PC-9 (cell line): ENCODE measurements around the gene ARHGAP6.

Experiments used
- EZH2 ChIP-seq: fragments of 200-600 bp; sonication (generic); IDR thresholded peaks from 2 replicates; pipeline ENCODE4 v1.8.0; 2017; ENCODE audit warnings: antibody characterized with exemption, low read depth
- TF ChIP-seq, protein P1 (sequence below): fragments of 200-600 bp; sonication (generic); conservative IDR thresholded peaks from 2 replicates; pipeline ENCODE4 v1.6.1; 2017; ENCODE audit warnings: mixed run types, antibody characterized with exemption, mild to moderate bottlenecking, moderate library complexity

DNA sequence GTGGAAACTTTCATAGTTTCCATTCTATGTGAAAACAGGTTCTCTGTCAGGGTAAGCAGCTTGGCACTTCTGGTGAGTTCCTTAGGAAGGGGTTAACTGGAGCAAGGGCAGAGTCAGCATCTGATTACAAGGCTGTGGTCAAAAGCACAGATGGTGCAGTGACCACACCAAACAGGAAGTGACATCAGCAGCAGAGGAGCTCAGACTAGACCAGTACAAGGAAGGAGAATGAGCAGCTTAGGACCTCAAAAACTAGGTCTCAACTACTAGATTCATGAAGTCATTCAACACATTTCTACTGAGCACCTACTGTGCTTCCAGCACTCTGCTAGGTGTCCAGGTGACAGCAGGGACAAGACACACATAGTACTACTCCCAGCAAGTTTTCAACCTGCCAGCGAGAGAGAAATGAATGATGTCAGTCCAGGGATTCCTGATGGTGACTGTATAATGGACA is 242.3 kb downstream of the ARHGAP6 start:
- TF ChIP-seq, protein P1, sequence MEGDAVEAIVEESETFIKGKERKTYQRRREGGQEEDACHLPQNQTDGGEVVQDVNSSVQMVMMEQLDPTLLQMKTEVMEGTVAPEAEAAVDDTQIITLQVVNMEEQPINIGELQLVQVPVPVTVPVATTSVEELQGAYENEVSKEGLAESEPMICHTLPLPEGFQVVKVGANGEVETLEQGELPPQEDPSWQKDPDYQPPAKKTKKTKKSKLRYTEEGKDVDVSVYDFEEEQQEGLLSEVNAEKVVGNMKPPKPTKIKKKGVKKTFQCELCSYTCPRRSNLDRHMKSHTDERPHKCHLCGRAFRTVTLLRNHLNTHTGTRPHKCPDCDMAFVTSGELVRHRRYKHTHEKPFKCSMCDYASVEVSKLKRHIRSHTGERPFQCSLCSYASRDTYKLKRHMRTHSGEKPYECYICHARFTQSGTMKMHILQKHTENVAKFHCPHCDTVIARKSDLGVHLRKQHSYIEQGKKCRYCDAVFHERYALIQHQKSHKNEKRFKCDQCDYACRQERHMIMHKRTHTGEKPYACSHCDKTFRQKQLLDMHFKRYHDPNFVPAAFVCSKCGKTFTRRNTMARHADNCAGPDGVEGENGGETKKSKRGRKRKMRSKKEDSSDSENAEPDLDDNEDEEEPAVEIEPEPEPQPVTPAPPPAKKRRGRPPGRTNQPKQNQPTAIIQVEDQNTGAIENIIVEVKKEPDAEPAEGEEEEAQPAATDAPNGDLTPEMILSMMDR, result no peak
- TF ChIP-seq EZH2, result no peak
